PC-3 (cell line): ENCODE results near the gene PDE6G. TPM values are rescaled to one million over a fixed set of nuclear protein-coding genes. Genes with fewer than 3 reads are reported as not detected.

ENCODE experiments used
- ATAC-seq: fragments of 200-7000 bp; cut with Tn5 transposase; 2 replicates; pipeline ENCODE4 v1.9.1; 2020; ENCODE audit warnings: mild to moderate bottlenecking, moderate library complexity
- BruUV-seq: library from RNA; stranded (reverse); fragments of 400-500 nt; replicated peaks from 2 replicates; lab custom pipeline; 2021; lab: Mats Ljungman, UMichigan
- CTCF ChIA-PET: fragments of 300-600 bp; sonication (Branson Sonifier 250); formaldehyde crosslinking; loops from one replicate; lab custom pipeline; 2022; ENCODE audit warnings: antibody characterized with exemption; lab: Charles Lee
- POLR2A ChIA-PET: fragments of 300-600 bp; sonication (Branson Sonifier 250); formaldehyde crosslinking; loops from one replicate; lab custom pipeline; 2022; ENCODE audit warnings: antibody characterized with exemption; ENCODE audit not compliant: unreplicated experiment; lab: Charles Lee
- DNase-seq: peaks from one replicate; pipeline ENCODE4 v3.0.0-alpha.2; 2015
- H2AFZ ChIP-seq: fragments of 300-600 bp; sonication (generic); 2 replicates; pipeline ENCODE4 v1.6.0; 2016; ENCODE audit warnings: antibody characterized with exemption, low read length
- H3F3A ChIP-seq: fragments of 300-600 bp; sonication (generic); one replicate; pipeline ENCODE4 v1.6.0; 2017; ENCODE audit warnings: antibody characterized with exemption, low read length, control low read depth, mild to moderate bottlenecking; ENCODE audit not compliant: unreplicated experiment
- H3K27ac ChIP-seq: fragments of 300-600 bp; sonication (generic); 2 replicates; pipeline ENCODE4 v1.5.1; 2016; ENCODE audit warnings: mild to moderate bottlenecking, low read length
- H3K27me3 ChIP-seq: fragments of 300-600 bp; sonication (generic); 2 replicates; pipeline ENCODE4 v1.6.1; 2016; ENCODE audit warnings: low read length, mixed read lengths
- H3K36me3 ChIP-seq: fragments of 300-600 bp; sonication (generic); 2 replicates; pipeline ENCODE4 v1.6.1; 2016; ENCODE audit warnings: low read depth, mixed run types, low read length, mixed read lengths
- H3K4me1 ChIP-seq: fragments of 300-600 bp; sonication (generic); 2 replicates; pipeline ENCODE4 v1.5.1; 2016; ENCODE audit warnings: low read length; ENCODE audit not compliant: insufficient read depth
- H3K4me2 ChIP-seq: fragments of 300-600 bp; sonication (generic); 2 replicates; pipeline ENCODE4 v1.6.0; 2016; ENCODE audit warnings: low read length
- H3K4me3 ChIP-seq: fragments of 300-600 bp; sonication (generic); 2 replicates; pipeline ENCODE4 v1.5.1; 2016; ENCODE audit warnings: mild to moderate bottlenecking, low read length, mixed read lengths
- H3K79me2 ChIP-seq: fragments of 300-600 bp; sonication (generic); 2 replicates; pipeline ENCODE4 v1.6.1; 2017; ENCODE audit warnings: low read length, mixed read lengths
- H3K9ac ChIP-seq: fragments of 300-600 bp; sonication (generic); 2 replicates; pipeline ENCODE4 v1.6.0; 2016; ENCODE audit warnings: mild to moderate bottlenecking, low read length
- H3K9me2 ChIP-seq: fragments of 300-600 bp; sonication (generic); replicated peaks from 2 replicates; pipeline ENCODE4 v1.6.1; 2016; ENCODE audit warnings: mixed run types, low read length, mixed read lengths
- H3K9me3 ChIP-seq: fragments of 300-600 bp; sonication (generic); 2 replicates; pipeline ENCODE4 v1.6.1; 2016; ENCODE audit warnings: low read length, mixed read lengths
- H4K20me1 ChIP-seq: fragments of 300-600 bp; sonication (generic); 2 replicates; pipeline ENCODE4 v1.6.1; 2016; ENCODE audit warnings: low read length, mixed read lengths
- CTCF ChIP-seq: fragments of 300-600 bp; sonication (generic); conservative IDR thresholded peaks from 2 replicates; pipeline ENCODE4 v1.5.1; 2017; ENCODE audit warnings: antibody characterized with exemption, low read depth, mild to moderate bottlenecking, low read length
- EZH2 ChIP-seq: fragments of 300-600 bp; sonication (generic); IDR thresholded peaks from one replicate; pipeline ENCODE4 v1.6.1; 2017; ENCODE audit warnings: antibody characterized with exemption, mild to moderate bottlenecking, low read length; ENCODE audit not compliant: unreplicated experiment
- EZH2phosphoT487 ChIP-seq: fragments of 300-600 bp; sonication (generic); IDR thresholded peaks from 2 replicates; pipeline ENCODE4 v1.6.1; 2018; ENCODE audit warnings: mild to moderate bottlenecking, antibody characterized with exemption, low read length, borderline replicate concordance
- intact Hi-C: fragments of 100-400 bp; cut with micrococcal nuclease; formaldehyde crosslinking; loops from 2 replicates; pipeline ENCODE4 v1.9.0; 2023
- total RNA-seq: library from RNA; depleted of rRNA; stranded (reverse); fragments of >200 nt; gene quantifications from 2 replicates; pipeline ENCODE4 v1.2.3, GENCODE V29; 2014

The PDE6G gene
- total RNA-seq, 1 experiment from 2014 or later = not detected

GRCh38 chr17:81609541-81610311 is 46.6 kb downstream of the PDE6G start:
- no TSS peak for BruUV-seq
- no peak overlapping the region for H3K4me3 ChIP-seq
- H3K4me1 ChIP-seq = no peaks in the 10 kb centered on the region
- TF ChIP-seq EZH2 = no peak
- no peak for TF ChIP-seq EZH2phosphoT487
- no peak for TF ChIP-seq CTCF
- H3F3A ChIP-seq = no peaks in the 10 kb centered on the region
- no peaks in the 10 kb centered on the region for H3K9me2 ChIP-seq
- DNase-seq (no peak), ATAC-seq (no peak)
- H4K20me1 ChIP-seq = peaks cover 44% of the 10 kb centered on the region
- ChIA-PET POLR2A (no interaction called here), CTCF (no interaction called here)
- no peak overlapping the region for H2AFZ ChIP-seq
- H3K9ac ChIP-seq = no peak overlapping the region
- no peaks in the 10 kb centered on the region for H3K9me3 ChIP-seq
- intact Hi-C loops = no loop called here
- peaks cover 69% of the 10 kb centered on the region for H3K79me2 ChIP-seq
- H3K27me3 ChIP-seq = no peaks in the 10 kb centered on the region
- peaks cover 65% of the 10 kb centered on the region for H3K36me3 ChIP-seq
- H3K4me2 ChIP-seq = no peak overlapping the region
- H3K27ac ChIP-seq = no peak overlapping the region

DNA sequence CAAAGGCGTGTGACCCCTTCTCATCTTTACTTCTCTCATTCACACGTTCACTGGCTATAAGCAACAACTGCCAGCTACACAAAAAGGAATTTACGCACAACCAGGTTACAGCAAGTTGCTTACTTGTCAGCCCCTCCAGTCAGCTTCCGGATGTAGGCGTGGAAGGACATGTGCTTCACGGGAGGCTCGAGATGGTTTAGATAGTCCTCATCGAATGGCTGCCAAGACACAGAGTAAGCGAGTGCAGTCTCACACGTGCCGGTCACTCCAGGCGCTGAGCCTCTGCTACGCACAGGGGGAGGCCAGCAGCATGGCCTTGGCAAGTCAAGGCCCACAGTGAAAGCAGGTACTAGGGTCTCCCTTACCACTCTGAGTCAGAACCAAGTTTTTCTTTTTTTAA is 47.7 kb downstream of the PDE6G start:
- CTCF ChIA-PET = no interaction called here
- H3K4me1 ChIP-seq = no peaks in the 10 kb centered on the region
- H3K9me2 ChIP-seq = no peaks in the 10 kb centered on the region
- DNase-seq (no peak), ATAC-seq (no peak)
- BruUV-seq = no TSS peak
- no peak overlapping the region for H3K4me3 ChIP-seq
- intact Hi-C loops = no loop called here
- no peak for TF ChIP-seq EZH2
- no peak for TF ChIP-seq EZH2phosphoT487
- TF ChIP-seq CTCF = no peak
- H3K36me3 ChIP-seq = peaks cover 66% of the 10 kb centered on the region
- no peak overlapping the region for H3K9ac ChIP-seq
- H3K27ac ChIP-seq = no peak overlapping the region
- peaks cover 58% of the 10 kb centered on the region for H3K79me2 ChIP-seq
- H2AFZ ChIP-seq = no peak overlapping the region
- H3K4me2 ChIP-seq = no peak overlapping the region
- no peaks in the 10 kb centered on the region for H3F3A ChIP-seq
- H3K9me3 ChIP-seq = no peaks in the 10 kb centered on the region
- H4K20me1 ChIP-seq = peaks cover 35% of the 10 kb centered on the region
- POLR2A ChIA-PET = no interaction called here
- no peaks in the 10 kb centered on the region for H3K27me3 ChIP-seq

DNA sequence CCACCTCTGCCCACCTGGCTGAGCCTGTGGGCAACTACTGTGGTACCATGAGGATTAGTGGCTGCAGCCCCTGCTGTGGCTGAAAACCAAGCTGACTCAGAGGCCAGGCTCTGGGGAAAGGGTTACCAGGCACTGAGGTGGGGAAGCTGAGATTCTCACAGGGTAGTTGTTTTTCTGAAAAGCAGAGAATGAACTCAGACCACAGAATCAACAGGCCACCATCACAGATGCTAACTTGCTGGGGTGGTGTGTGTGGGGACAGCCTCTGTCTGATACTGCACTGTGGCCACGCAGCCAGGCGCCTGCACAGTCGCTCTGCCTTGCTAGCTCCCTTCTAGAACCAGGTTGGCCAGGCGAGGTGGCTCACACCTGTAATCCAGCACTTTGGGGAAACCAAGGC is 48.3 kb downstream of the PDE6G start:
- peaks cover 63% of the 10 kb centered on the region for H3K36me3 ChIP-seq
- BruUV-seq = no TSS peak
- H3K27ac ChIP-seq = no peak overlapping the region
- intact Hi-C loops = no loop called here
- no peak for DNase-seq
- H3K9me3 ChIP-seq = no peaks in the 10 kb centered on the region
- H2AFZ ChIP-seq = no peak overlapping the region
- no peaks in the 10 kb centered on the region for H3F3A ChIP-seq
- ATAC-seq = no peak
- no peak overlapping the region for H3K9ac ChIP-seq
- no peak for TF ChIP-seq EZH2
- TF ChIP-seq CTCF = no peak
- TF ChIP-seq EZH2phosphoT487 = no peak
- H3K9me2 ChIP-seq = no peaks in the 10 kb centered on the region
- H3K4me2 ChIP-seq = no peak overlapping the region
- H3K4me3 ChIP-seq = no peak overlapping the region
- peaks cover 53% of the 10 kb centered on the region for H3K79me2 ChIP-seq
- H4K20me1 ChIP-seq = peaks cover 31% of the 10 kb centered on the region
- POLR2A ChIA-PET = no interaction called here
- H3K4me1 ChIP-seq = no peaks in the 10 kb centered on the region
- CTCF ChIA-PET = no interaction called here
- no peaks in the 10 kb centered on the region for H3K27me3 ChIP-seq
